HG02943 (cell line): ENCODE data around the gene PSMG2.
"Not testable (repeated sequence)": the region's sequence is repeated elsewhere in the genome, so short reads cannot be mapped to it uniquely, and the experiment has no call there.

Experiments used
- ATAC-seq: cut with Tn5 transposase; IDR thresholded peaks from one replicate; pipeline ENCODE4 v1.9.1; 2021; ENCODE audit warnings: mild to moderate bottlenecking, low read depth, moderate library complexity; ENCODE audit not compliant: unreplicated experiment

Gene PSMG2

DNA sequence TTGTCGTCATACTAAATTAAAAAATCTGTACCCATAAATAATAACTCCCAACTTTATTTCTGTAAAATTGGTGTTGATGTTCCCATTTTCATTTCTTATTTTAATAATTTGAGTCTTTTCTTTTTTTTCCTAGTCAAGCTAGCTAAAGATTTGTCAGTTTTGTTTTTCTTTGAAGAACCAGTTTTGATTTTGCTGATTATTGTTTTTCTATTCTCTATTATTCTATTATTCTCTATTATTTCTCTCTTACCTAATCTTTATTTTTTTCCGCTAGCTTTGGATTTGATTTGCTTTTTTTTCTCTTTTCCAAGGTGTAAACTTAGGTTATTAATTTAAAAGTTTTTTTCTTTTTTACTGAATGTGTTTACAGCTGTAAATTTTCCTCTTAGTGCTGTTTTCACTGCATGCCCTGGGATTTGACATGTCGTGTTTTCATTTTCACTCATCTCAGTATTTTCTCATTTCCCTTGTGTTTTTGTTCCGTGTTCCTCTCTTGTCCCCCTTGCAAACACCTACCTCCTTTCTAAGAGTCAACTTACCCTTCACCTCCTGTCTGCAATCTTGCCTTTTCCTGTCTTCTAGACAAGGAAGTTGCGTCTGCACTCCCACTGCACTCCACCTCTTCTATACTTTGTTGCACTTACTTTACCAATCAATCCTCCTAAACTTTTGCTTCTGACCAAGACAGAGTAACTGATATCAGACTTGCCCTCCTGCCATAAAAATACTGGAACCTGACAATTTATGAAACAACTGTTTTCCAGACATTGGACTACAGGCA lies 18.8 kb downstream of the PSMG2 start:
- no peak for ATAC-seq

DNA sequence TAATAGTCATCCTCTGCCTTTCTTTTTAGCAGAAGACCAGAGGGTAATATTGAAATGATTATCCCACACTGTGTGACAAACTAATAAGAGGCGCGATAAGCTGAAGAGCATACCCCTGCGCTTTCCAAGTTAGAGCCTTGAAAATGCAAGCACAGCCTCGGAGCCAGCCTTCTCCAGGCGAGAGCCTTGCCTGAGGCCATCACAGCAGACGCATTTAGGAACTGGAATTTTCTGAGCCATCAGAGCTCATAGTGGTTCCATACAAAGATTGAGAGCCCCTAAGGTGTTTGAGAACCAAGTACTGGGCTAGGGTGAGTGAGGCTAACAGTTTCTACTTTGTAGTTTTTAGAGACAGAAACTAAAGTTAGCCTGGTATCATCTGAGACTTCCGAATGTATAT lies 19.9 kb downstream of the PSMG2 start:
- ATAC-seq, result no peak

DNA sequence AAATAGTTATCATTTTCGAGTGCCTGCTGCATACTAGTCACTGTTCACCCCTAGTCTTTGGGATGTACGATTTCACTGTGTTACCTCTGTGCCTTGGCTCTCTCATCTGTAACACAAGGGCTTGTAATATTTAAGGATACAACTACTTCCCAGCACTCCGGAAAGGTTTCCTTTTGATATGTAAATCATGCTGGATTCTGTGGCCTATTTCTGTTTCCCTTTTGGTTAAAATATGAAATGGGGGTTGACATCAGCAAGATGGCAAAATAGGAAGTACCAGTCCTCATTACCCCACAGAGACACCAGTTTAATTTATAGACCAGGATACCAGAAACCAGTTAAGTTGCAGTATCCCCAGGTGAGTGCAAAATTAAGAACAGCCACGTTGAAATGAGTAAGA lies 23.5 kb downstream of the PSMG2 start:
- no peak for ATAC-seq

GRCh38 chr18:12726774-12727550 lies 24.1 kb downstream of the PSMG2 start:
- no peak for ATAC-seq

GRCh38 chr18:12737243-12737902 lies 34.5 kb downstream of the PSMG2 start:
- ATAC-seq, result no peak

- ATAC-seq, result no peak
Observed at GRCh38 chr18:12741351-12741750, 38.5 kb downstream of the PSMG2 start.

GRCh38 chr18:12742453-12742852 lies 39.6 kb downstream of the PSMG2 start:
- ATAC-seq, result no peak

- ATAC-seq, result no peak
Observed at GRCh38 chr18:12744103-12744502, 41.3 kb downstream of the PSMG2 start.

DNA sequence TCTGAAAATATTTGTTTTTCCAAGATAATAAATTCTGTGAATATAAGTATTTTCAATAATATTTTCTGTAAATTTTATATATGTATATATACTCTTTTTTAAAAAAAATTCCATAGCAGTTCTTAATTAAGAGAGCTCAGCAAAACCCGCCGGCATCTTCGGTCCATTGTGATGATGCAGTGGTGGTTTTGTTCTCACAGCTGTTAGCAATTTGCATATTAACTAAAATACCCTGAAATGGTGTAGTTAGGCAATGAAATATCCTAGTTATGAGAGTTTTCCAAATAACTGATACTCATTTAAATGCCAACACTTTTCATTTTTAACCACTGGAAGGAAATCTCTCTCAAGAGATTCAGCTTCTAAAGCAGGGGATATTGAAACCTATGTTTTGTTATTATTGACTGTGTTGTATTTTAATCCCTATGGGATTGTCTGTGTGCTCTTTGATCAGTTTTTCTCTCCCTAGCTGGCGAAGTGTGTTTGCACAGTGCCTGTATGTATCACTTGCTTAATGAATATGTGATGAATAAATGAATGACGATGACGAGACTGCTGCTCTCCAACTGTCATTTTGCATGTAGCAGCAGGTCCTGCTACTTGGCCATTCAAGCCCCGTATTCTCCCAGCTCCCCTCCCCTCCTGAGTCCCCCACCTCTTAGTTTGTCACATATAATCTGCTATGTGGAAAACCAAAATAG lies 42.4 kb downstream of the PSMG2 start:
- no peak for ATAC-seq

DNA sequence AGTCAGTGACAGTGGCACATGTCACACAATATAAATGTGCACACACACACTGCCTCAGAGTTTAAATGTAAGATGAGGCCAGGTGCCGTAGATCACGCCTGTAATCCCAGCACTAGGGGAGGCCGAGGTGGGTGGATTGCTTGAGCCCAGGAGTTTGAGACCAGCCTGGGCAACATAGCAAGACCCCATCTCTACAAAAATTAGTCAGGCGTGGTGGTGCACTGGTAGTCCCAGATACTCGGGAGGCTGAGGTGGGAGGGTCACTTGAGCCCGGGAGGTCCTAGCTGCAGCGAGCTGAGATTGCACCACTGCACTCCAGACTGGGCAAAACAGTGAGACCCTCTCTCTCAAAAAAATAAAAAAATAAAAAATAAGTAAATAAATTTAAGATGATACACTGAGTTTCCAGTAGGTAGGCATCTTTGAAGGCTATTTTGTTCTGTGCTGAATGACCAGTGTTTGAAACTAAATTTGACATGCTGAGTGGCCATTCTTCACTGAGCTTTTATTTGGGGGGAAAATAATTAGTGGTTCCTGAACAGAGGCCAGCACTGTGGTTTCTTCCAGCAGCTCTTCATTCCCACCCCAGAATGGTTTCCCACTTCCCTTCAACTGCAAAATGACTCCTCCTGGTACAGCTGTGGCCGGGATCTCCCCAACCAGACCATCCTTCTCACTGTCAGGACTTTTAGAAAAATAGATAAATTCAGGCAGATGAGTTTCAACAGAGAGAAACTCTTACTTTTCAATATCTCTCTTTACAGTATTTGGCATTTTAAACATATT lies 44.9 kb downstream of the PSMG2 start:
- ATAC-seq, result no peak

GRCh38 chr18:12748671-12749070 lies 45.8 kb downstream of the PSMG2 start:
- ATAC-seq, result no peak

DNA sequence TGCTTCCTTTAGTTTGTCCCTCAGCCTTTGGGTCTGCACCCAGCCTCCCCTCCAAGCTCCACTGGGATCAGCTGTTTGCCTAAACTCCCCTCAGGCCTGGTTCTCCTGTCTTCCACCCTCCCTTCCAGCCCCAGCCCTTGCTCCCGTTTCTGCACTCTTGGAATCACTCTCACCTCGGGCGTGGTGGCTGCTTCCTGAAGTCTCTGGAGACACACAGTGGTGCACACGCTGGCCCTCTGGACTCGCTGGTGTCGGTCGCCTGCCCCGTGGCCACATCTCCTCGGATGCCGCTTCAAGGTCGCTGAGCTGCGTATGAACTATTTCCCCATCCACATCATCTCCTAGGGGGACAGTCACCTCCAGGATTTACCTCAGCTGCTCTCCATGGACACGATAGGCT lies 46.3 kb downstream of the PSMG2 start:
- ATAC-seq, result no peak

DNA sequence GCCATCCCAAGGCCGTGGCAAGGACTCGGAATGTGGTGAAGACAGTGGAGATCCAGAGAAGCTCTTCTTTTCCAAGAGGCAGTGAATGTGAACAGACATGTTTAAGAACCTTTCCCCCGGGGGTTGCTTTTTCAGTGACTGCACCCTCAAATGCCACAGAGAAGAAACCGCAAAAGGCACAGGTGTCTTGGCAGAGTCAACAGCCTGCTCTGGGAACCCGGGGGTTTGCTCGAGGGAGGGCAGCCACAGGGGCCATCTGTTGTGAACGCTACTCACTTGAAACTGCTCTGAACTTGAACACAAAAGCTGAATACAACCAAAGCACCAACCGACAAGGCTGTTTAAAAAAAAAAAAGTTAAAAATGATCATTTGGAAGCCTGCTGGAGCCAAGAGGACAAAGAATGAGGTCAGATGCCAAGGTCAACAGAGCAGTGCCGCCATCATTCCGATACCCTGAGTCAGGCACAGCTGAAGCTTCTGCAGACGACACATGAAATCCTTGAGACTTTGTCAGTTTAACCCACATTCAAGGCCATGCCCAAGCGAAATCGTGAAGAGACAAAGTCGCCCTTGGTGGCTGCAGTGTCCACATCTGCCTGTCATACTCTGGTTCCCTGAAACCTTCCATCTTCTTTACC lies 47.4 kb downstream of the PSMG2 start:
- no peak for ATAC-seq

- no peak for ATAC-seq
Observed at GRCh38 chr18:12750715-12751502, 48.1 kb downstream of the PSMG2 start.

- no peak for ATAC-seq
Observed at GRCh38 chr18:12751503-12751884, 48.7 kb downstream of the PSMG2 start.

DNA sequence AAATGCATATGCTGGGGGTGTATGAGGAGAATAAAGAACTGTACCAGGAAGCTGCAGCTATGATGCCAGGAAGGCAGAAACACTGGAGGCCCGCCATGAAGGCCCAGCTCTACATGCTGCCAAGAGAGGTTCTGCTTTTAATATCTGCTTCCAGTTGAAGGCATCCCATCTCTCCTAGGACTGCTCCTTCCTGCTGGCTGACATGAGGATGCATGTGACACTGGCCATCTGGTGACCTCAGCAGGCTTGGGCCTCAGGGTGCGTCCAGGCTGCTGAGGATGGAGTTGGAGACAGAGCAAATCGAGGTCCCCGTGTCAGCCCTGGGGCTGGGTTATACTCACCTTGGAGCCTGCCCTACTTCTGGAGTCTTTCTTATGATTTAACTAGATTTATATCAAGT lies 49.0 kb downstream of the PSMG2 start:
- ATAC-seq, result no peak

DNA sequence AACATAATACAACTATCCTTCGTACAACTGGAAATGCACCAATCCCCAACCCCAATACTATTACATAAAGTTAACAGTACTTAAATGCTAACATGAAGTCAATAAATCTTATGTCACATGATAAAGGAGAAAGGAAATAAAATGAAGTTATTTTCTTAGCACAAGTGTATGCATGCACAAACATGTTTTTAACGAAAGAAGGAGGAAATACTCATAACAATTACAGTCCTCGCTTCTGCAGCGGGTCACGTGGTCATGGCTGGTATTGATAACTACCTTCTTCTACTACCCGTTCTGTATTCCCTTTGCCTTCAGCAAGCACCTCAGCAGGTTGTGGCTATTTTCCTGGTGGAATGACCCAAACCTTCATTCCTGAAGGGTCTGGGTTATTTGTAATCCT lies 51.7 kb downstream of the PSMG2 start:
- ATAC-seq, result no peak

- ATAC-seq, result not testable (repeated sequence)
Observed at GRCh38 chr18:12755606-12756005, 52.8 kb downstream of the PSMG2 start.
